Measurements from ENCODE around the gene SEC63. TPM values are rescaled to one million over a fixed set of nuclear protein-coding genes. Genes with fewer than 3 reads are reported as not detected.

The SEC63 gene
- total RNA-seq, 1 experiment from 2014 or later: 16.7 TPM

- H3K4me3 ChIP-seq: no peak overlapping the region
- no peaks in the 10 kb centered on the region for H3K27me3 ChIP-seq (replicated peaks)
- no peak overlapping the region for H3K27ac ChIP-seq
- no peaks in the 10 kb centered on the region for H3K9me3 ChIP-seq (replicated peaks)
- H3K36me3 ChIP-seq: no peaks in the 10 kb centered on the region
- no peak for DNase-seq (ENCODE audit: low read depth in 1 of 2, low spot score in 2 of 2)
- peaks cover 10% of the 10 kb centered on the region for H3K4me1 ChIP-seq (replicated peaks)
Measured at GRCh38 chr6:107846262-107846795, 111.7 kb downstream of the SEC63 start.

DNA sequence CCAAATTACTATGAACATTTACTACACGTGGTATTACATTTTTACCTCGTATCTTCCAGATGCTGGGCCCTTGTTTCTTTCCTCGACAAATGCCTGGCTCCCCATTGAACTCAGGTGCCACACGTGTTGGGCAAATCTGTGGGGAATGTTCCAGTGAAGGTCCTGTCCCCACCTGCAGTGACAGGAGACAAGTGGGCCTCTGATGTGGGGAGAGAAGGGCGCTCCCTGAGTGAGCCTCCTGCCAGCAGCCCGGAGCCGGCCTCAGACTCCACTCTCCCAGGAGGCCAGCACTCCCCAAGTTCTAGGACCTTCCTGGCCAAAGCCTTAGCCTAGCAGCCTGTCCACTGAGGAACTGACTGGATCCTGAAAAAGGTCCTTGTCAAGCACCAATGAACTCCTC lies 112.2 kb downstream of the SEC63 start:
- Histone ChIP-seq H3K27me3 (replicated peaks) (no peaks in the 10 kb centered on the region), H3K27ac (no peak overlapping the region), H3K9me3 (replicated peaks) (no peaks in the 10 kb centered on the region), H3K4me1 (replicated peaks) (peaks cover 10% of the 10 kb centered on the region), H3K4me3 (no peak overlapping the region), H3K36me3 (no peaks in the 10 kb centered on the region)
- DNase-seq (ENCODE audit: low read depth in 1 of 2, low spot score in 2 of 2): no peak

DNA sequence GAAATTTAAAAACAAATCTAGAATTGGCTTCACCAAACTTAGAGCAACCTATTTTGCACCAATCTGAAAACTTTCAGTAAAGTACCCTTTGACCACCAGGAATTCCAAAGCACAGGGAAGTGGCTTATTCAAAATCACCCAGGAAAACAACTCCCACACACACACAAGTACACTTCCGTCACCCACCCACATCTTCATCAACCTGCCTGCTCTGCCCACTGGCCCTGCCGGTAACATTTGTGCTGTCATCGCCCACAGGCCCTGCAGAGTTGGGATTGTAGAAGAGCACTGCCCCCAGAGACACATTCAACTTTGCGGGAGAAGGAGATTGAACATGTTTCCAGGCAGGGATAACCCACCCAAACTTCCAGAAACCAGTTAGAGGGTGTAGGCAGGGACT lies 114.6 kb downstream of the SEC63 start:
- DNase-seq (ENCODE audit: low read depth in 1 of 2, low spot score in 2 of 2): no peak
- Histone ChIP-seq H3K4me1 (replicated peaks) (peaks cover 6% of the 10 kb centered on the region), H3K36me3 (no peaks in the 10 kb centered on the region), H3K9me3 (replicated peaks) (no peaks in the 10 kb centered on the region), H3K27me3 (replicated peaks) (no peaks in the 10 kb centered on the region), H3K27ac (no peak overlapping the region), H3K4me3 (no peak overlapping the region)

- H3K4me3 ChIP-seq: no peak overlapping the region
- no peak overlapping the region for H3K27ac ChIP-seq
- H3K4me1 ChIP-seq (replicated peaks): no peaks in the 10 kb centered on the region
- H3K27me3 ChIP-seq (replicated peaks): no peaks in the 10 kb centered on the region
- DNase-seq (ENCODE audit: low read depth in 1 of 2, low spot score in 2 of 2): no peak
- H3K9me3 ChIP-seq (replicated peaks): no peaks in the 10 kb centered on the region
- no peaks in the 10 kb centered on the region for H3K36me3 ChIP-seq
Measured at GRCh38 chr6:107841275-107841670, 116.7 kb downstream of the SEC63 start.

- Histone ChIP-seq H3K27me3 (replicated peaks) (no peaks in the 10 kb centered on the region), H3K36me3 (no peaks in the 10 kb centered on the region), H3K27ac (no peak overlapping the region), H3K9me3 (replicated peaks) (no peaks in the 10 kb centered on the region), H3K4me3 (no peak overlapping the region), H3K4me1 (replicated peaks) (no peaks in the 10 kb centered on the region)
- no peak for DNase-seq (ENCODE audit: low read depth in 1 of 2, low spot score in 2 of 2)
Measured at GRCh38 chr6:107840636-107841274, 117.3 kb downstream of the SEC63 start.

- DNase-seq (ENCODE audit: low read depth in 1 of 2, low spot score in 2 of 2): no peak
Measured at GRCh38 chr6:107833136-107833535, 124.9 kb downstream of the SEC63 start.

GRCh38 chr6:107832151-107833056 lies 125.6 kb downstream of the SEC63 start:
- Histone ChIP-seq H3K9me3 (replicated peaks) (no peaks in the 10 kb centered on the region), H3K36me3 (no peaks in the 10 kb centered on the region), H3K4me3 (no peak overlapping the region), H3K27me3 (replicated peaks) (no peaks in the 10 kb centered on the region), H3K27ac (no peak overlapping the region), H3K4me1 (replicated peaks) (no peaks in the 10 kb centered on the region)
- no peak for DNase-seq (ENCODE audit: low read depth in 1 of 2, low spot score in 2 of 2)

More at GRCh38 chr6:107833136-107833535, 124.9 kb downstream of the SEC63 start:
- Histone ChIP-seq H3K4me3 (no peak overlapping the region), H3K36me3 (no peaks in the 10 kb centered on the region), H3K27ac (no peak overlapping the region), H3K27me3 (replicated peaks) (no peaks in the 10 kb centered on the region), H3K9me3 (replicated peaks) (no peaks in the 10 kb centered on the region), H3K4me1 (replicated peaks) (no peaks in the 10 kb centered on the region)

- Histone ChIP-seq H3K27ac (no peak overlapping the region), H3K4me1 (replicated peaks) (no peaks in the 10 kb centered on the region), H3K27me3 (replicated peaks) (no peaks in the 10 kb centered on the region)
Measured at GRCh38 chr6:107830060-107830459, 127.9 kb downstream of the SEC63 start.

GRCh38 chr6:107827541-107827940 lies 130.5 kb downstream of the SEC63 start:
- Histone ChIP-seq H3K4me3 (no peak overlapping the region), H3K36me3 (no peaks in the 10 kb centered on the region), H3K27ac (no peak overlapping the region), H3K9me3 (replicated peaks) (no peaks in the 10 kb centered on the region), H3K27me3 (replicated peaks) (no peaks in the 10 kb centered on the region), H3K4me1 (replicated peaks) (no peaks in the 10 kb centered on the region)
- no peak for DNase-seq (ENCODE audit: low read depth in 1 of 2, low spot score in 2 of 2)

More at GRCh38 chr6:107830060-107830459, 127.9 kb downstream of the SEC63 start:
- Histone ChIP-seq H3K4me3 (no peak overlapping the region), H3K9me3 (replicated peaks) (no peaks in the 10 kb centered on the region), H3K36me3 (no peaks in the 10 kb centered on the region)
- no peak for DNase-seq (ENCODE audit: low read depth in 1 of 2, low spot score in 2 of 2)

DNA sequence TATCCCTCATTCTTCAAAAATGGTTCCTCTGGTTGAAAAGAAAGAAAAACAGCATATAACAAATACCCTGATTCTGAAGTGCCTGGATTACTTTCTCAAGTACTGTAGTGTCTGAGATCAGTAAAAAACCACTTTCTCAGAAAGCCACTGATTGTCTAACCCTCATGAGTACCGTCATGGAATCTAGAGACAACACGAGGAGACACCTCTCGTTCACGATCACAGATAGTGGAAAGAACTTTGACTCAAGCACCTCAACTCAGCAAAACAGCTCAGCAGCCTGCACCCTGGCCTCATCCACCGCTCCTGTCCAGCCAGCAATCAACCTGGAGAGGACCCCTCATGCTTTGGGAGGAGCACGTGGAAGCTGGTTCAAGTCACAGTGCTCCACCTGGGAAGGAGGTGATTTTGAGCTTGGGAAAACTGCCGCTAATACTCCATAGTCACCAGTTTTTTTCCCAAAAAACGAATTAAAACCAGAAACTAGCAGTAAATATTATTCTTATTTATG lies 134.9 kb downstream of the SEC63 start:
- no peaks in the 10 kb centered on the region for H3K36me3 ChIP-seq
- no peak for DNase-seq (ENCODE audit: low read depth in 1 of 2, low spot score in 2 of 2)
- peaks cover 12% of the 10 kb centered on the region for H3K27me3 ChIP-seq (replicated peaks)
- no peak overlapping the region for H3K4me3 ChIP-seq
- H3K4me1 ChIP-seq (replicated peaks): peaks cover 12% of the 10 kb centered on the region
- H3K9me3 ChIP-seq (replicated peaks): no peaks in the 10 kb centered on the region
- H3K27ac ChIP-seq: no peak overlapping the region

GRCh38 chr6:107822176-107823046 lies 135.6 kb downstream of the SEC63 start:
- Histone ChIP-seq H3K27me3 (replicated peaks) (peaks cover 12% of the 10 kb centered on the region), H3K27ac (no peak overlapping the region), H3K4me1 (replicated peaks) (peaks cover 12% of the 10 kb centered on the region), H3K36me3 (no peaks in the 10 kb centered on the region), H3K4me3 (peak overlapping the region; percentile 5; the same call in 1 of the 2 replicates), H3K9me3 (replicated peaks) (no peaks in the 10 kb centered on the region)
- no peak for DNase-seq (ENCODE audit: low read depth in 1 of 2, low spot score in 2 of 2)

DNA sequence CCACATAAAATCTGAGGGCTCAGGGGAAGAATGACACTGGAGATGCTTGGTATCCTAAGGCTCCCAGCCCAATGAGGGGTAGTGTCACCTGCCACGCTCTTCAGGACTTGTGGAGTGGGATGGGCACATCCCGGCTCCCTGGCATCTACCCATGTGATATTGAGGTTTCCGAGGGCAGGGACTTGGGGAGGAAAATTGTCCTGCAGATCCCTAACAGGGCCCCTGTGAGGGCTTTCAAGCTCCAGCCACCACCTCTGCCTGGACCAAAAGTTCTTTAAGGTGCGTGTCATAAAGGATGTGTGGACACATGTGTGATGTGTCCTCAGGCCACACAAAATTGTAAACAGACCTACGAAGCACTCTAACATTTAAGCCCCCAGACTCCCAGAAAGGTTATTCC lies 136.4 kb downstream of the SEC63 start:
- Histone ChIP-seq H3K4me1 (replicated peaks) (peaks cover 12% of the 10 kb centered on the region), H3K36me3 (no peaks in the 10 kb centered on the region), H3K27me3 (replicated peaks) (peaks cover 12% of the 10 kb centered on the region), H3K9me3 (replicated peaks) (no peaks in the 10 kb centered on the region), H3K4me3 (no peak overlapping the region), H3K27ac (no peak overlapping the region)
- DNase-seq (ENCODE audit: low read depth in 1 of 2, low spot score in 2 of 2): no peak
